HAP-1 (cell line): Measurements from ENCODE around the gene CCDC51.
A peak's percentile ranks its signal among the peaks of the same experiment; 100 is the strongest.
"Not testable (repeated sequence)": the region's sequence is repeated elsewhere in the genome, so short reads cannot be mapped to it uniquely, and the experiment has no call there.

ENCODE experiments used
- DNase-seq, 2 experiments: peaks; one replicate each; pipeline ENCODE4 v3.0.0-alpha.2; 2016 to 2020; ENCODE audit warnings: low spot score in 2 of 2
- H3K27me3 ChIP-seq: fragments of 250-450 bp; sonication (Bioruptor Pico); 2 replicates; pipeline ENCODE4 v1.5.1; 2020; ENCODE audit warnings: low read depth, mild to moderate bottlenecking, moderate library complexity
- H3K36me3 ChIP-seq: fragments of 250-450 bp; sonication (Bioruptor Pico); replicated peaks from 2 replicates; pipeline ENCODE4 v1.5.1; 2020; ENCODE audit warnings: mild to moderate bottlenecking
- H3K4me1 ChIP-seq: fragments of 250-450 bp; sonication (Bioruptor Pico); 2 replicates; pipeline ENCODE4 v1.5.1; 2020; ENCODE audit warnings: mild to moderate bottlenecking
- H3K4me3 ChIP-seq: fragments of 250-450 bp; sonication (Bioruptor Pico); 2 replicates; pipeline ENCODE4 v1.5.1; 2020; ENCODE audit warnings: mild to moderate bottlenecking, moderate library complexity
- H3K9me3 ChIP-seq: fragments of 250-450 bp; sonication (Bioruptor Pico); 2 replicates; pipeline ENCODE4 v1.5.1; 2020; ENCODE audit warnings: mild to moderate bottlenecking, moderate library complexity
- in situ Hi-C: fragments of 300-500 bp; cut with MboI; formaldehyde crosslinking; loops from 3 replicates; pipeline ENCODE4 v1.14.3; 2020; ENCODE audit warnings: low sequenced_read_pairs, inconsistent platforms, mixed read lengths

Gene CCDC51

DNA sequence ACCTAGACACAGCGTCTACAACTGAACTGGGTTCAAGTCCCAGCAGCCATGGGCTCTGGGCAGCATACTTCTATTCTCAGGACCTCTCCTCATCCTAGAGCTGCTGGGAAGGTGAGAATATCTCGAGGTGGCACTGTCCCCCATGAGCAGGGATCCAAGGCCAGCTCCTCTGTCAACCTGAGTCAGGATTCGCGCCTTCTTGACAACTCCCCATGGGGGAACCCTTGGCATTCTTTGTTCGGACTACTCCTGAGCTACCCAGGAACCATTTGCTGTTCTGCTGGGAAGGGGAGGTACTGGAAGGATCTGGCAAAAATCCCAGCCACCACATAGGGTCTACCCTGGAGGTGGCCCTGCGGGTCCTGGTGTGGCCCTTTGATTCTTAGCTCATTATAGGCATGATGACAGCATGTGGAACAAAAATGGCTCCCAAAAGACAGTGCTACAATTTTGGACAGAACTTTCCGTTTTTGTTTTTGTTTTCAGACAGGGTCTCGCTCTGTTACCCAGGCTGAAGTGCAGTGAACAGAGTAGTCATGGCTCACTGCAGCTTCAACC is 32.3 kb downstream of the CCDC51 start:
- in situ Hi-C loops = no loop called here
- Histone ChIP-seq H3K27me3 (no peaks in the 10 kb centered on the region), H3K4me1 (no peaks in the 10 kb centered on the region), H3K4me3 (no peak overlapping the region), H3K36me3 (peaks cover 8% of the 10 kb centered on the region), H3K9me3 (no peaks in the 10 kb centered on the region)
- DNase-seq = peak in 1 of 2 experiments; percentile 5

DNA sequence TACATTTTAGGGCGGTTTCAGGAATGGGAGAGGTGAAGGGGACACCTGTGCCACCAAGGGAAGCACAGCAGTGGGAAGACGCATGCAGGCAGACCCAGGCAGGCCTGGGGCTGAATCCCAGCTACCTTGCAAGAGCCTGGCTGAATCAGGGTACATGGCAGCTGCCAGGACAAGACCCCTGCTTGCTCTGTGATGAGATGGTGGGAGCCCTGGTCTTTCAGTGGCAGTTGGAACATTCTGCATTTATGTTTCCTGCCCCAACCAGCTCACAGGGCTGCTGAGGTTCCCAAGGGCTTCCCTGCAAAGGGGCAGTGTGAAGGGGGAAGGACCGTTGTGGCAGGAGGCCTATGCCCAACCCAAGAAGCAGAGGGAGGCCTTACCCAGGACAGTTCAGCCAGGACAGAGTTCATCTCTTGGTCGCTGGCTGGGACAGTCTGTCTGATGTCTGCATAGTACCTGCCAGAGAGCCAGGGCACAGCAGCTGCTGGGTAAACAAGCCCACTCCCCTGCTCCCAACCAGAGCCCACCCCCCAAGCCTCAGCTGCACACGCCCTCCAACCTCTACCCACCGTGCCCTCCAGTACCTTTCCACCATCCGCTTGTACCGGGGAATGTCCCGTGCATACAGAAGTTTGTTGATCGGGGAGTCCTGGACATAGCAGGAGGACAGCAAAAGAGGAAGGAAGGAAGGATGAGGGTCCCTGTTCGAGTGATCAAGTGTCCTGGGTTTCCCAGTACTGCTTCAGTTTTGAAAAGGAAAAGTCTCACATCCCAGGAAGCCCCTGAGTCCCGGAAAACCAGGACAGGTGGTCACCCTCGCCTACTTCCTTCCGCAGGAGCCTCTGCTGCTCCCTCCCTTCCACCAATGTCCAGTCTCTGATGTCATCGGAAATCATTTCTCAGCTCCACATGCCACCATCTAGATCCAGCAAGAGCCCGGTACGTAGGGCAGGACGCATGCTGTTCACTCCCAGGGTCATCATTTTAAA is 33.2 kb downstream of the CCDC51 start:
- Histone ChIP-seq H3K36me3 (peaks cover 8% of the 10 kb centered on the region), H3K27me3 (no peaks in the 10 kb centered on the region), H3K4me3 (no peak overlapping the region), H3K4me1 (no peaks in the 10 kb centered on the region), H3K9me3 (no peaks in the 10 kb centered on the region)
- in situ Hi-C loops = no loop called here
- DNase-seq = peak in 1 of 2 experiments; percentile 4

DNA sequence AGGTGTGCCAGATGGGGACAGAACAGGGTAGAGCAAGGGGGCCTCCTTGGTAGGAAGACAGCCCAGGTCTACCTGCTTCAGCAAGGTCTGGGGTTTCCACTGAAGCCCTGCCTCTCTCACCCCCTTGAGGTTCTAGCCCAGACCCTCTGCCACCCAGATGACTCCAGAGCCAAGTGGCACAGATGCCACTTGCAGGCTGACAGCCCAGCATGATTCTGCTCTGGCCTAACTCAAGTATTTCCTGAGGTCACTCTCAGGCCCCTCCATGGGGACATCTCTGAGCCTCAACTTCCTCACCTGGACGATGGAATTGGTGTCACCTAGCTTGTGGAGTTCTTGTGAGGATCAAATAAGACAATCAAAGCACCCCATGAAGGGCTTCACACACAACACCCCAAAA is 33.9 kb downstream of the CCDC51 start:
- in situ Hi-C loops = no loop called here
- H3K27me3 ChIP-seq = no peaks in the 10 kb centered on the region
- DNase-seq = no peak
- no peaks in the 10 kb centered on the region for H3K9me3 ChIP-seq
- peaks cover 7% of the 10 kb centered on the region for H3K36me3 ChIP-seq
- no peak overlapping the region for H3K4me3 ChIP-seq
- no peaks in the 10 kb centered on the region for H3K4me1 ChIP-seq

DNA sequence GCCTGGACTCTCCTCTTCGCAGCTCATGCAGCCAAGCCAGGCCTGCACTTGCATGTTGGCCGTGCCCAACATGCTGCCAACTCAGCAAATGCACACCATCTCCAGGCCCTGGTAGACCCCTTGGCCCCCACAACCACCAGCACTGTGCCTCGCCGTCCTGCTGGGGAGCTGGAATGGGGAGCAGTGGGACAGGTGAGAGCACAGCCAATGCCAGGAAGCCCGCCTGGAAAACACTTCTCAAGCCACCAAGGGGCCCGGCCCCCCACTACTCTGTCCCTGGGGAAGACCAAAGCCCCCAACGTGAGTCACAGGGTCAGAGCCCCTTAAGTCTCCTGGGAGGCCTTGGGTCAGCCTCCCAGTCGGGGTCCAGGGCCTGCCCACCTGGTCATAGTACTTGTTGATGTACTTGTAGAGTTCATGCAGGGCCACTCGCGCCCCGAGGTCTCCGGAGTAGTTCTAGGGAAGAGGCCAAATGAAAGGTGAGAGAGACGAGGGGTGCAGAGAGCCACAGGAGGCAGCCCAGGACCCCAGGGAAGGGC is 34.5 kb downstream of the CCDC51 start:
- Histone ChIP-seq H3K4me3 (no peak overlapping the region), H3K4me1 (no peaks in the 10 kb centered on the region), H3K9me3 (no peaks in the 10 kb centered on the region), H3K27me3 (no peaks in the 10 kb centered on the region), H3K36me3 (peaks cover 4% of the 10 kb centered on the region; the same call in 1 of the 2 replicates)
- in situ Hi-C loops = no loop called here
- peak in 1 of 2 experiments; percentile 7 for DNase-seq

DNA sequence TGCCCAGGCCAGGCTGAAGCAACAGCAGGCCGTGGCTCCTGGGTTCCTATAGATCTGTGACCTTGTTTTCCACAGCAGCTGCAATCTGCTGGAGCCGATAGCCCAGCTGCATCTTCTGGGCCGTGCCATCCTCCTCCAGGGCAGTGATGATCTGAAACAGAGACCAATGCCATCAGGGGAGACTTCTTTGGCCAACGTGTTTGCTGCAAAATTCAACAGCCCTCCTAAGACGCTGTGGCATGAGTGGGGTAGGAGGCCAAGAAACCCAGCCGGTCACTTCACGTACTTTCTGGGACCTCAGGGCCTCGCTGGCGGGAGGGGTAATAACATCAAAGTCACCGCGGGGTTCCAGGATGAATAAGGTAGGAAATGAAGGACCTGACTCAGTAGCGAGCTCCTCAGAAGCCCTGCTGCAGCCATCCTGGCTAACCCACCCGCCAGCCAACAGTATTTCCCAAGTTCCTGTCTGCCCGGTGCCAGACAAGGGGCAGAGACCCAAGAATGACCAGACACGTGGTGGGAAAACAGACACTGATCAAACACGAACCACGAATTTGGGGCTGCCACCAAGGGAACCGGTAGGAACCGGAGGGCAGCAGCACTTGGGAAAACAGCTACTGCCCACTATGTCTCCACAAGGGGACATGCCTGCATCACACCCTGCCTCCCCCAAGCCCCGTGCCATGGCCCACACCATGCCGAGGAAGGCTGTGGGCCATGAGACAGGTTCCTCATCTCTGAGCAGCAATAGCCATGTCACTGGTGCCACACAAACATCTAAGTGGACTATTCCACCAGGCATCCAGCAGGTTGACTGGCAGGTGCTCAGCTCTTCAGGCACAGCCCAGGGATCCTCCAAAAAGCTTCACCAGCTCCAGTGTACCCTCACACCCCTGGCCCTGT is 35.2 kb downstream of the CCDC51 start:
- no peaks in the 10 kb centered on the region for H3K9me3 ChIP-seq
- in situ Hi-C loops = no loop called here
- DNase-seq = peak in 1 of 2 experiments; percentile 6
- H3K36me3 ChIP-seq = peaks cover 4% of the 10 kb centered on the region; the same call in 1 of the 2 replicates
- no peaks in the 10 kb centered on the region for H3K27me3 ChIP-seq
- no peaks in the 10 kb centered on the region for H3K4me1 ChIP-seq
- no peak overlapping the region for H3K4me3 ChIP-seq

DNA sequence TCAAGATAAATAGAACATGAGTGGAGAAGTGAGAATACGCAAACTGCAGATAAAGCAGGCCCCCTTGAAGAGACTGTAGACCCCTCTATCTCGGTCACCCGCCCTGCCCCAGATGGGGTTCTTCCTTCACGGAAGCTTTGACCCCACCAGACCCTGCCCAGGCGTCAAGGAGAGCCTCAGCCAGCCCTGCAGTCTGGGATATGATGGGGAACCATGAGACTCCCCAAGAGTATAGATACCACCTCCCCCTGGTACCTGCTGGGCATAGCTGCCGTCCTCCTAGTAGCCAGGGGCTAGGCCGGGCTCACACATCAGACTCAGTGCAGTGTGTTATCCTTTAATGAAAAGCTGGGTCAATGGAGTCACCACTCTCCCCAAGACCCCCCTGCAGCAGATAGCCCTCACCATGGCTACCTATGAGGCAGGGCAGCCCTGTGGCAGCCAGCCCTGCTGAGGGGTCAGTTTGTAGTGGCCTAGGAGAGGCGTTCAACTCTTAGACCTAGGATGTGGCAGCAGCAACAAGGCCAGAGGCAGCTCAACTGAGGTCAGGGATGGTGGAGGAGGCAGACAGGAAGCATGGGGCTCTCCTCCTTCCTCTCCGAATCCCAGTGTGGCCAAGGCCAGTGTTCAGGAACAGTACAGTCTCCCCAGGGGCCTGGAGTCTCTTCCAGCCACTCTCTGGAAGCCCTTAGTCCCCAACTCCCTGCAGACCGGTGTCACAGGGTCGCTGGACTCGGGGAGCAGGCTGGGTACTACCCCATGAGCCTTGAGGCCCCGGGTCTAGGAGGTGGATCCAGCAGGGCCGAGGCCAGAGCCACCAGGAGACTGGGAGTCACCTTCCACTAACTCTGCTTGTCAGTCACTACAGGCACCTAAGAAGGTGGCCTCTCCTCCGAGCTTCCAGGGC is 36.1 kb downstream of the CCDC51 start:
- in situ Hi-C loops = no loop called here
- H3K27me3 ChIP-seq = no peaks in the 10 kb centered on the region
- no peak overlapping the region for H3K4me3 ChIP-seq
- no peaks in the 10 kb centered on the region for H3K36me3 ChIP-seq
- no peaks in the 10 kb centered on the region for H3K9me3 ChIP-seq
- DNase-seq = peak in 1 of 2 experiments; percentile 4
- H3K4me1 ChIP-seq = no peaks in the 10 kb centered on the region

DNA sequence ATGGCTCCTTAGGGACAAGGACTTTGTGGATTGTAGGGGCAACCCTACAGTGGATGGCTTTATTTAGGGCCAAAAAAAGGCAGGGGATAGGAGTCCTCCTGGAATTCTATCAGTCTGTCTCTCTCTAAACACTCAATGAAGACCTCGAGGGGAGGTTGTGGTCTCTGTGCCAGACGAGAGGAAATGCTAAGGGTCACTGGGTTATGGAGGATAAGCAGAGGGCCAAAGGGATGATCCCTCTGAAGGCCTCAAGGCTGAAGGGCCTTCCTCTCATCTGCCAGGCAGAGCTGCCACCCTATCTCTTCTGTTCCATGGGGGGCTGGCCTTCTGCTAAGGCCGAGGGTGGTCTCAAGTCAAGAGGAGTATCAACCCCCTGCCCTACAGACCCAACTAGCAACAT is 37.0 kb downstream of the CCDC51 start:
- H3K9me3 ChIP-seq = no peaks in the 10 kb centered on the region
- in situ Hi-C loops = no loop called here
- H3K36me3 ChIP-seq = no peaks in the 10 kb centered on the region
- H3K4me3 ChIP-seq = no peak overlapping the region
- DNase-seq = no peak
- no peaks in the 10 kb centered on the region for H3K4me1 ChIP-seq
- H3K27me3 ChIP-seq = no peaks in the 10 kb centered on the region

DNA sequence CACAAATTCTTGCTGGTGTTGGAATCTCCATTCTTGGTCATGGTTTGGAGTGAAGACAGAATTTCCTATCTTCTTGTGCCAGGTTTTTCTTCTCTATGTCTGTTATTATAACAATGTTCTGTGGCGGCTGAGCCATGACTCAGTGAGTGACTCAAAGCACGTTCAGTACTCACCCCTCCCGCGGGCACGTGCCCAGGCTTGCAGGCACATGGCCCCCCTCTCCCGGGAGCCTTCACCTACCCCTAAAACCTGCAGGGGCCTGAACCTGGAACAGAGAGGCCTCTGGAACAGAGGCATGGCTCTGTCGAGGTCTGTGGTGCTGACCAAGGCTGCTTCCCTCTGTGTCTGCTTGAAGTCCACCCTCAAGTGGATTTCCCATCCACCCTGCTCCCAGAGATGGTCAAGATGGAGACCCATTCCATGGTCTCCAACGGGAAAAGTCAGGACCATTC is 37.6 kb downstream of the CCDC51 start:
- Histone ChIP-seq H3K9me3 (no peaks in the 10 kb centered on the region), H3K36me3 (no peaks in the 10 kb centered on the region), H3K4me1 (no peaks in the 10 kb centered on the region), H3K27me3 (no peaks in the 10 kb centered on the region), H3K4me3 (no peak overlapping the region)
- in situ Hi-C loops = no loop called here
- peak in 1 of 2 experiments; percentile 6 for DNase-seq

DNA sequence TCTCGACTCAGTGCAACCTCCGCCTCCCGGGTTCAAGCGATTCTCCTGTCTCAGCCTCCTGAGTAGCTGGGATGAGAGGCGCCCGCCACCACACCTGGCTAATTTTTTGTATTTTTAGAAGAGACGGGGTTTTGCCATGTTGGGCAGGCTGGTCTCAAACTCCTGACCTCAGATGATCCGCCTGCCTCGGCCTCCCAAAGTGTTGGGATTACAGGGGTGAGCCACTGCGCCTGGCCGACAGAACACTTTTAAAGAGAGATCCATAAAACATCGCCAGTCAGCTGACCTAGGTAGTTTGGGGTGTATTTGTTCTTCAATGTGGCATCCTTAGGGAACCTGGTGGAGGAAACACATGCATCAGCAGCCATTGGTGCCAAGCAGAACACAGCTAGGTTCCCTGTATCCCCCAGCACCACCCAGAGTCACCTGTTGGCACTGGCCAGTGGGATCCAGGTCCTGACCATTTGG is 38.5 kb downstream of the CCDC51 start:
- H3K36me3 ChIP-seq, in situ Hi-C loops, H3K4me3 ChIP-seq, H3K4me1 ChIP-seq, H3K27me3 ChIP-seq, H3K9me3 ChIP-seq, DNase-seq: not testable (repeated sequence)

DNA sequence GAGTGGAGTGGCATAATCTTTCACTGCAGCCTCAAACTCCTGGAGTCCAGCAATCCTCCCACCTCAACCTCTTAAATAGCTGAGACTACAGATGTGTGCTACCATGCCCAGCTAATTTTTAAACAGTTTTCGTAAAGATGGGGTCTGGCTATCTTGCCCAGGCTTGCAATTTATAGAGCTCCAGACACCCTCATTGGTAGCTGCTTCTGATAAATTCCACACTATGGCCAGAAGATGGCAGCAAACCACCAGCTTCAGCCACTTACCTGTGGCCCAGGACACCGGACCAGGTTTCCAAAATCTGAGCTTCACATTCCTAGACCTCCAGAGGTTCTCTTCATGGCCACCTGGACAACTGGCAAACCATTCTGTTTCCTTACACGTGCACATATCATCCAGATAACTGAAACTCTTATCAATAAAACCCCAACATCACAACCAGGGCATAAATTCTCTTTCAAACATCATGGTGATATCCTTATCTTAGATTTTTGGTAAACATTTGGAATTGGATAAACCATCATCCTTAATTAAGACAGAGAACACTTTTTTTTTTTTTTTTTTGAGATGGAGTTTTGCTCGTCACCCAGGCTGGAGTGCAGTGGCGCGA is 39.0 kb downstream of the CCDC51 start:
- Histone ChIP-seq H3K4me3 (no peak overlapping the region), H3K36me3 (no peaks in the 10 kb centered on the region), H3K27me3 (0 out of 2 replicates have a peak, but pooled peaks cover 1% of the 10 kb centered on the region), H3K9me3 (no peaks in the 10 kb centered on the region), H3K4me1 (no peaks in the 10 kb centered on the region)
- DNase-seq = peak; percentile 56 to 69
- in situ Hi-C loops = no loop called here

DNA sequence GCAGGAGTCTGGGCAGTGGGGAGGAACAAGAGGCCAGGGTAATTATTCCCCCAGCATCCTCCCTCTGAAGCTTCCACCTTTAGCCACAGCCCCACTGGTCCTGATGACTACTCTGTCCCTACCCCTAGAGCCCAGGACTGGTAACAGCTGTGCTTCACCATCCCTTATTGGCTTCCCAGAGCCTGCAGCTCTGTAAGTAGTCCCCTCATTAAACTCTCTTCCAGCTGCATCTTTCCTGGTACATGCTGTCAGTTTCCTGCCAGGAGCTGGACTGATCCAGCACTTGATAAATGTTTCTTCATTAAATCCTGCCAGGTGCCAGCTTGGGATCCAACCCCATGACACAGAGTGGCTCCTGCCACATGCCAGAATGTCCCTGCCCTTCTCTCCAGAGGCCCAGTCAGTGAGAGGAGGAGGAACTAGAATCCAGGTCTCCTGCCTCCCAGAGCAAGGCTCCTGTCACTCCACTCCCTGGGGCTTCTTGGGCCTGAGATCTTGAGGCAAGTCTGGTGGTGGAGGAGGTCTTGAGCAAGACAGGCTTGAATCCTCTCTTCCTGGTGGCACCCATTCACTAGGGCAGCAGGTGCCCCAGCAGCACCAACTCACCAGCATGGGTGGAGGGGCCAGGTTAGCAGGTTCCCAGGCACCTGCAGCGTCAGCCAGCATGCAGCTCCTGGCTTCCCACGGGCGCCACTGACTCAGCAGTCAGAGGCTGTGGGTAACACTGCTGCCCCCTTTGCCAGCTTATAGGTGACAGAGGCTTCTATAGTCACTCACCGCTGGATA is 40.3 kb downstream of the CCDC51 start:
- peak in 1 of 2 experiments; percentile 10 for DNase-seq
- Histone ChIP-seq H3K4me1 (no peaks in the 10 kb centered on the region), H3K9me3 (no peaks in the 10 kb centered on the region), H3K4me3 (no peak overlapping the region), H3K36me3 (no peaks in the 10 kb centered on the region), H3K27me3 (0 out of 2 replicates have a peak, but pooled peaks cover 2% of the 10 kb centered on the region)
- in situ Hi-C loops = no loop called here
